Esophagus squamous epithelium (tissue), 5 donors: Measurements from ENCODE around the gene KCNH3. TPM values are rescaled to one million over a fixed set of nuclear protein-coding genes. Genes with fewer than 3 reads are reported as not detected.

ENCODE experiments used
- DNase-seq: peaks from one replicate; lab custom pipeline; 2025; lab: John Stamatoyannopoulos, UW
- H3K27ac ChIP-seq, 4 donors: fragments of 200-600 bp; sonication (generic); one replicate each; pipeline ENCODE4 v1.5.1; 2016 to 2019; ENCODE audit warnings: mild to moderate bottlenecking in 1 of 4
- H3K27me3 ChIP-seq, 4 donors: fragments of 200-600 bp; sonication (generic); 1 replicate in 3 of 4; 2 replicates in 1 of 4; pipeline versions ENCODE4 v1.5.1 to v1.6.0; 2017 to 2021; ENCODE audit warnings: antibody characterized with exemption in 1 of 4
- H3K36me3 ChIP-seq, 3 donors: fragments of 200-600 bp; sonication (generic); one replicate each; pipeline ENCODE4 v1.5.1; 2016 to 2019
- H3K4me1 ChIP-seq, 3 donors: fragments of 200-600 bp; sonication (generic); one replicate each; pipeline ENCODE4 v1.5.1; 2017 to 2019
- H3K4me3 ChIP-seq, 4 donors: fragments of 200-600 bp; sonication (generic); 1 replicate in 3 of 4; 2 replicates in 1 of 4; pipeline ENCODE4 v1.5.1; 2016 to 2019; ENCODE audit warnings: mild to moderate bottlenecking in 2 of 4, moderate library complexity in 1 of 4
- H3K9me3 ChIP-seq, 3 donors: fragments of 200-600 bp; sonication (generic); one replicate each; pipeline ENCODE4 v1.5.1; 2016 to 2019
- POLR2A ChIP-seq, 4 donors: fragments of 450-650 bp; IDR thresholded peaks; one replicate each; pipeline ENCODE4 v1.6.1; 2017; ENCODE audit warnings: antibody characterized with exemption in 4 of 4, mild to moderate bottlenecking in 4 of 4, moderate library complexity in 3 of 4
- WGBS, 2 donors: methylation state at CpG; one replicate each; pipeline ENCODE4 v1.1.5; 2018; 5-methylcytosine and 5-hydroxymethylcytosine counted together
- intact Hi-C: fragments of 100-400 bp; cut with DNase I; formaldehyde crosslinking; loops from one replicate; pipeline ENCODE4 v1.15.0; 2022
- total RNA-seq, 4 donors: library from RNA; depleted of rRNA; stranded (reverse); fragments of >200 nt; gene quantifications; one replicate each; pipeline ENCODE4 v1.1.0, GENCODE V29; 2016
- TF ChIP-seq, protein P1 (sequence below), 6 experiments: fragments of 450-650 bp in 4 of 6; fragments of 200-600 bp in 2 of 6; sonication (generic) in 2 of 6; IDR thresholded peaks; one replicate each; pipeline ENCODE4 v1.5.1; 2016 to 2019; ENCODE audit warnings: antibody characterized with exemption in 6 of 6, mild to moderate bottlenecking in 4 of 6, moderate library complexity in 4 of 6
- donor health status: DM: yes; HTN: yes; CAD: no.

Gene KCNH3
- total RNA-seq, 4 donors from 2014 or later = 0.38 TPM; not detected in 3

DNA sequence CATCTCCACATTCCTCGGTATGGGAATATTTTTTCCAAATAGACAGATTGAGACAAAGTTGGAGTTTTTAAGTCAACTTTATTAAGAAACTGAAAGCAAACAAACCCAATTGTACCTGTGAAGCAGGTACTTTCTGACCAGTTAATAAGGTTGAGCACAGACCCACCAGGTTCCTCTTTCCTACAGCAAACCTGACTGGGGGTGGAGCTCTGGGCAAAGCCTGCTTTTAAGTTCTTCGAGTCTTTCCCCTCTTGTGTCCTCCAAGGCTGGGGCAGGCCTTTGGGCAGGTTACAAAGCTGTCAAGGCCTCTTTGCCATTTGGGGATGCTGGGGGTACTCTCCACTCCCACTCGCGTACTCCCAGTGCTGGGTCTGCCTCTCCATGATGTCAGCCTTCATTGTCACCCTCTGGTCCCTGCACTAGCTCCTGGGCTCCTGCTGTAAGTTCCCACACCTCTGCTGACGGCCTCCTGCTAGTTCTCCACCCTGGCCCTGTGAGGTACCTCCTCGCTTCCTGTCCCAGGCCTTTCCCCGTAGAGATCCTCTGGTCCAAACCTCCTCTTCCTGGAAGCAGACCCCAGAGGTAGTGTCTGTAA lies 3.2 kb downstream of the KCNH3 start:
- no peak overlapping the region for H3K4me3 ChIP-seq
- DNase-seq = no peak
- H3K27ac ChIP-seq = no peak overlapping the region
- peaks cover 5 to 87% (median 11%) of the 10 kb centered on the region in 4 donors for H3K27me3 ChIP-seq
- intact Hi-C loops = no loop called here
- WGBS, 2 donors = 78 to 85% methylated on average over 7 of the region's 7 CpGs
- no peaks in the 10 kb centered on the region for H3K9me3 ChIP-seq
- no peak for TF ChIP-seq POLR2A (IDR thresholded peaks at IDR 0.05)
- TF ChIP-seq, protein P1, sequence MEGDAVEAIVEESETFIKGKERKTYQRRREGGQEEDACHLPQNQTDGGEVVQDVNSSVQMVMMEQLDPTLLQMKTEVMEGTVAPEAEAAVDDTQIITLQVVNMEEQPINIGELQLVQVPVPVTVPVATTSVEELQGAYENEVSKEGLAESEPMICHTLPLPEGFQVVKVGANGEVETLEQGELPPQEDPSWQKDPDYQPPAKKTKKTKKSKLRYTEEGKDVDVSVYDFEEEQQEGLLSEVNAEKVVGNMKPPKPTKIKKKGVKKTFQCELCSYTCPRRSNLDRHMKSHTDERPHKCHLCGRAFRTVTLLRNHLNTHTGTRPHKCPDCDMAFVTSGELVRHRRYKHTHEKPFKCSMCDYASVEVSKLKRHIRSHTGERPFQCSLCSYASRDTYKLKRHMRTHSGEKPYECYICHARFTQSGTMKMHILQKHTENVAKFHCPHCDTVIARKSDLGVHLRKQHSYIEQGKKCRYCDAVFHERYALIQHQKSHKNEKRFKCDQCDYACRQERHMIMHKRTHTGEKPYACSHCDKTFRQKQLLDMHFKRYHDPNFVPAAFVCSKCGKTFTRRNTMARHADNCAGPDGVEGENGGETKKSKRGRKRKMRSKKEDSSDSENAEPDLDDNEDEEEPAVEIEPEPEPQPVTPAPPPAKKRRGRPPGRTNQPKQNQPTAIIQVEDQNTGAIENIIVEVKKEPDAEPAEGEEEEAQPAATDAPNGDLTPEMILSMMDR (IDR thresholded peaks at IDR 0.05) = no peak
- no peaks in the 10 kb centered on the region for H3K36me3 ChIP-seq
- H3K4me1 ChIP-seq = peaks cover 14 to 36% (median 24%) of the 10 kb centered on the region in 3 donors

DNA sequence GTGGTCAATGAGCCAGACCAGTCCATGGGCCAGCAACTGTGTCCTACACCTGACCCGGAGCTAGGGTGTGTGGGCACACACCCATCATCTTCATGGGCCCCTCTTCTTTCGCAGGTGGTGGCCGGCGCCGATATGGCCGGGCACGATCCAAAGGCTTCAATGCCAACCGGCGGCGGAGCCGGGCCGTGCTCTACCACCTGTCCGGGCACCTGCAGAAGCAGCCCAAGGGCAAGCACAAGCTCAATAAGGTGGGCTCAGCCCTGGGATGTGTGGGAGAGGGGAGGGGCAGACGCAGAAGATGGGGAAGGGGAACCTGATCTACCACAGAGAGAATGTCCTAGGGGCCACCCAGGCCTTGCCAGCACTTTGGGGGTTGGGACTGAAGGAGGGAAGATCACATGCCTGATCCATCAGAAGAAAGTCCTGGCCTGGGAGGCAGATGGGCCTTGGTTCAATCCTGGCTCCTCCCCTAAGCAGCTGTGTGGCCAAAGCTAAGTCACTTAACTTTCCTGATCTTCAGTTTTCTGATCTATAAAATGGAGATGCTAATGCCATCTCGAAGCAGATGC lies 3.8 kb downstream of the KCNH3 start:
- peaks cover 11 to 31% (median 20%) of the 10 kb centered on the region in 3 donors for H3K4me1 ChIP-seq
- no peak overlapping the region for H3K4me3 ChIP-seq
- intact Hi-C loops = no loop called here
- no peaks in the 10 kb centered on the region for H3K9me3 ChIP-seq
- no peaks in the 10 kb centered on the region for H3K36me3 ChIP-seq
- TF ChIP-seq, protein P1 (IDR thresholded peaks at IDR 0.05) = no peak
- TF ChIP-seq POLR2A (IDR thresholded peaks at IDR 0.05) = no peak
- H3K27ac ChIP-seq = no peak overlapping the region
- peaks cover 8 to 87% (median 10%) of the 10 kb centered on the region in 4 donors for H3K27me3 ChIP-seq
- DNase-seq = no peak
- WGBS, 2 donors = 73 to 94% methylated on average over 7 to 11 of the region's 15 CpGs

GRCh38 chr12:49543221-49543913 lies 4.5 kb downstream of the KCNH3 start:
- Histone ChIP-seq H3K27ac (no peak overlapping the region), H3K9me3 (no peaks in the 10 kb centered on the region), H3K27me3 (peaks cover 11 to 87% (median 11%) of the 10 kb centered on the region in 4 donors), H3K4me3 (no peak overlapping the region), H3K4me1 (peaks cover 7 to 28% (median 16%) of the 10 kb centered on the region in 3 donors), H3K36me3 (no peaks in the 10 kb centered on the region)
- whole genome bisulfite sequencing, 2 donors = 51 to 74% methylated on average over 18 to 19 of the region's 20 CpGs
- no peak for DNase-seq
- TF ChIP-seq POLR2A (IDR thresholded peaks at IDR 0.05) = no peak
- TF ChIP-seq, protein P1 (IDR thresholded peaks at IDR 0.05) = no peak
- intact Hi-C loops = no loop called here

GRCh38 chr12:49543914-49544815 lies 5.3 kb downstream of the KCNH3 start:
- no peak for DNase-seq
- WGBS, 2 donors = 49 to 57% methylated on average over 15 to 16 of the region's 39 CpGs

More at GRCh38 chr12:49543914-49544815, 5.3 kb downstream of the KCNH3 start:
- Histone ChIP-seq H3K4me3 (no peak overlapping the region), H3K27ac (no peak overlapping the region), H3K27me3 (peaks cover 11 to 87% (median 19%) of the 10 kb centered on the region in 4 donors), H3K9me3 (no peaks in the 10 kb centered on the region), H3K36me3 (no peaks in the 10 kb centered on the region), H3K4me1 (peaks cover 12 to 28% (median 16%) of the 10 kb centered on the region in 3 donors)
- no peak for TF ChIP-seq POLR2A (IDR thresholded peaks at IDR 0.05)
- TF ChIP-seq, protein P1 (IDR thresholded peaks at IDR 0.05) = no peak
- intact Hi-C loops = no loop called here
